Left lung (tissue), 10 donors: ENCODE data around the gene TRIM15. TPM values are rescaled to one million over a fixed set of nuclear protein-coding genes. Genes with fewer than 3 reads are reported as not detected.
"Not testable (repeated sequence)": the region's sequence is repeated elsewhere in the genome, so short reads cannot be mapped to it uniquely, and the experiment has no call there.

ENCODE experiments used
- ATAC-seq: fragments of 200-7000 bp; cut with Tn5 transposase; one replicate; pipeline ENCODE4 v1.9.1; 2020; ENCODE audit warnings: moderate library complexity
- DNase-seq, 4 donors: peaks; one replicate each; pipeline ENCODE4 v3.0.0-alpha.2; 2013 to 2020
- H3K27ac ChIP-seq, 2 donors: fragments of 200-600 bp; sonication (generic) in 1 of 2; one replicate each; pipeline versions ENCODE4 v1.5.0 to v1.8.0; 2020 to 2021
- H3K27me3 ChIP-seq, 2 donors: fragments of 200-600 bp; sonication (generic) in 1 of 2; one replicate each; pipeline versions ENCODE4 v1.5.0 to v1.8.0; 2020 to 2021
- H3K36me3 ChIP-seq, 2 donors: fragments of 200-600 bp; sonication (generic) in 1 of 2; one replicate each; pipeline versions ENCODE4 v1.5.0 to v1.8.0; 2020 to 2021
- H3K4me1 ChIP-seq, 2 donors: fragments of 200-600 bp; one replicate each; pipeline ENCODE4 v1.8.0; 2021
- H3K4me3 ChIP-seq, 2 donors: fragments of 200-600 bp; sonication (generic) in 1 of 2; one replicate each; pipeline versions ENCODE4 v1.5.0 to v1.8.0; 2020 to 2021; ENCODE audit warnings: mild to moderate bottlenecking in 1 of 2
- H3K9me3 ChIP-seq, 2 donors: fragments of 200-600 bp; sonication (generic) in 1 of 2; one replicate each; pipeline versions ENCODE4 v1.5.0 to v1.8.0; 2020 to 2021
- CTCF ChIP-seq, 2 donors: fragments of 200-600 bp; sonication (generic) in 1 of 2; IDR thresholded peaks; one replicate each; pipeline versions ENCODE4 v1.5.0 to v1.8.0; 2021; ENCODE audit warnings: antibody characterized with exemption in 2 of 2
- intact Hi-C, 2 donors: fragments of 100-400 bp; cut with DNase I; formaldehyde crosslinking; loops; one replicate each; pipeline versions ENCODE4 v1.11.2 to v1.14.2; 2022
- polyA plus RNA-seq, 6 donors: library from polyadenylated mRNA; unstranded; fragments of 120-200 nt; gene quantifications; one replicate each; pipeline ENCODE4 v1.2.1, GENCODE V29; 2013; ENCODE audit not compliant: insufficient read length in 6 of 6
- total RNA-seq, 2 donors: library from RNA; stranded (reverse); fragmentation: NEBNext Ultra II Directional; extraction: Animal tissue kit (Norgen Biotek cat#: 25700); gene quantifications; one replicate each; pipeline ENCODE4 v1.2.1, GENCODE V29; 2021
- donor health status: DM: no; HTN: yes; CAD: no.
- donor health status: DM: no; HTN: no; CAD: no.

TRIM15 gene
- total and polyA plus RNA-seq, 8 donors, result not detected

- no peak overlapping the region for H3K4me3 ChIP-seq
- no peak for TF ChIP-seq CTCF (IDR thresholded peaks at IDR 0.05)
- no peaks in the 10 kb centered on the region for H3K36me3 ChIP-seq
- intact Hi-C loops, result no loop called here
- H3K27me3 ChIP-seq, result peaks cover 0 to 21% of the 10 kb centered on the region in 2 donors
- H3K27ac ChIP-seq, result no peak overlapping the region
- H3K9me3 ChIP-seq, result no peaks in the 10 kb centered on the region
- DNase-seq, result no peak
- ATAC-seq, result no peak
- no peaks in the 10 kb centered on the region for H3K4me1 ChIP-seq
These were observed 740 bp downstream of the TRIM15 start for GRCh38 chr6:30163918-30164654.

- intact Hi-C loops, result no loop called here
These were observed 1.4 kb downstream of the TRIM15 start for GRCh38 chr6:30164714-30165113.

DNA sequence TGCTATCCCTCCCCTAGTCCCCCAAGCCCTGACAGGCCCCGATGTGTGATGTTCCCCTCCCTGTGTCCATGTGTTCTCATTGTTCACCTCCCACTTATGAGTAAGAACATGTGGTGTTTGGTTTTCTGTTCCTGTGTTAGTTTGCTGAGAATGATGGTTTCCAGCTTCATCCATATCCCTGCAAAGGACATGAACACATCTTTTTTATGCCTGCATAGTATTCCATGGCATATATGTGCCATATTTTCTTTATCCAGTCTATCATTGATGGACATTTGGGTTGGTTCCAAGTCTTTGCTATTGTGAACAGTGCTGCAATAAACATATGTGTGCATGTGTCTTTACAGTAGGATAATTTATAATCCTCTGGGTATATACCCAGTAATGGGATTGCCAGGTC lies 1.9 kb downstream of the TRIM15 start:
- H3K4me1 ChIP-seq, H3K27ac ChIP-seq, H3K36me3 ChIP-seq, intact Hi-C loops, DNase-seq, H3K9me3 ChIP-seq, H3K4me3 ChIP-seq, ATAC-seq: not testable (repeated sequence)
- peaks cover 0 to 28% of the 10 kb centered on the region in 2 donors for H3K27me3 ChIP-seq

More at GRCh38 chr6:30164714-30165113, 1.4 kb downstream of the TRIM15 start:
- no peaks in the 10 kb centered on the region for H3K4me1 ChIP-seq
- ATAC-seq (no peak), DNase-seq (no peak)
- no peaks in the 10 kb centered on the region for H3K36me3 ChIP-seq
- H3K27me3 ChIP-seq, result peaks cover 0 to 24% of the 10 kb centered on the region in 2 donors
- no peak overlapping the region for H3K27ac ChIP-seq
- H3K9me3 ChIP-seq, result no peaks in the 10 kb centered on the region
- no peak overlapping the region for H3K4me3 ChIP-seq
- TF ChIP-seq CTCF (IDR thresholded peaks at IDR 0.05), result no peak

GRCh38 chr6:30167101-30167500 lies 3.8 kb downstream of the TRIM15 start:
- intact Hi-C loops, result no loop called here
- ATAC-seq, result no peak
- Histone ChIP-seq H3K27ac (no peak overlapping the region), H3K9me3 (no peaks in the 10 kb centered on the region), H3K36me3 (no peaks in the 10 kb centered on the region), H3K4me1 (peaks cover 6 to 7% of the 10 kb centered on the region in 2 donors), H3K4me3 (no peak overlapping the region), H3K27me3 (peaks cover 18 to 46% of the 10 kb centered on the region in 2 donors)
- no peak for TF ChIP-seq CTCF (IDR thresholded peaks at IDR 0.05)
- DNase-seq, result no peak

DNA sequence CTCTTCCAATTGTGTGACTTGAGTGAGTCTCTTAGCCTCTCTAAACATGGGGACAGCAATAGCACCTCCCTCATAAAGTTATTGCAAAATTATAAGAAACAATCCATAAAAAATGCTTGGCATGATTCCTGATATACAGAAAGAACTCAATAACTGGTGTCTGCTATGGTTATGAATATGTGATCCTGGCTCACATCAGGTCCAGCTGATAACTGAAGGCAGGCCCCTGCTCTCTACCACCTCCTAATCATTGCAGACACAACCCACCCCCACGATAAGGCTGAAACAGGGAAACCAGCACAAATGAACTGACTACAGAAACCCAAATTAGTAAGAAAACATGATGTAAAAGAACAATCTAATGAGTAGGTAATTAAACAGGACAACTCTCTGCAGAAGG lies 5.4 kb downstream of the TRIM15 start:
- peaks cover 25 to 55% of the 10 kb centered on the region in 2 donors for H3K27me3 ChIP-seq
- intact Hi-C loops, result no loop called here
- no peak for ATAC-seq

More for the DNA sequence above, 5.4 kb downstream of the TRIM15 start:
- Histone ChIP-seq H3K9me3 (no peaks in the 10 kb centered on the region), H3K4me3 (no peak overlapping the region), H3K36me3 (no peaks in the 10 kb centered on the region), H3K27ac (no peak overlapping the region), H3K4me1 (peaks cover 6 to 10% of the 10 kb centered on the region in 2 donors)
- DNase-seq, result no peak
- TF ChIP-seq CTCF (IDR thresholded peaks at IDR 0.05), result no peak
